HepG2 (cell line): ENCODE measurements around the gene RPTOR. TPM values are rescaled to one million over a fixed set of nuclear protein-coding genes. Genes with fewer than 3 reads are reported as not detected.

Experiments
- ATAC-seq: fragments of 200-7000 bp; cut with Tn5 transposase; 3 replicates; pipeline ENCODE4 v1.9.1; 2020; ENCODE audit warnings: mild to moderate bottlenecking, moderate library complexity
- BruUV-seq: library from RNA; stranded (reverse); fragments of 400-500 nt; replicated peaks from 2 replicates; lab custom pipeline; 2021; lab: Mats Ljungman, UMichigan
- CTCF ChIA-PET: fragments of 300-600 bp; formaldehyde crosslinking; extraction: SDS; loops from one replicate; lab custom pipeline; 2021; ENCODE audit warnings: low total read pairs, inconsistent platforms, low intra/inter-chr PET ratio; lab: Yijun Ruan, JAX
- POLR2A ChIA-PET: fragments of 350-600 bp; sonication (Branson Sonifier 250); formaldehyde crosslinking; loops from one replicate; lab custom pipeline; 2020; ENCODE audit warnings: antibody characterized with exemption, inconsistent platforms; lab: Yijun Ruan, JAX
- DNase-seq: peaks from one replicate; pipeline ENCODE4 v3.0.0-alpha.2; 2015; ENCODE audit warnings: low spot score
- FAIRE-seq: peaks from 3 replicates; lab custom pipeline; 2011; peaks lifted over from hg19 to GRCh38; lab: Jason Lieb, UNC
- H2AFZ ChIP-seq: one replicate; pipeline ENCODE4 v1.6.1; 2011; ENCODE audit warnings: low read length, inconsistent platforms
- H3K27ac ChIP-seq: fragments of 300-600 bp; 3 replicates; pipeline ENCODE4 v1.8.0; 2011; ENCODE audit warnings: mixed run types, mild to moderate bottlenecking, mixed read lengths, low read length, inconsistent platforms; ENCODE audit not compliant: insufficient read depth; ENCODE audit errors: extremely low read length
- H3K27me3 ChIP-seq, 2 experiments: fragments of 200-600 bp in 1 of 2; 2 replicates in 1 of 2; 3 replicates in 1 of 2; pipeline versions ENCODE4 v1.6.0 to v1.8.0; 2011; ENCODE audit warnings: low read length in 2 of 2, mild to moderate bottlenecking in 2 of 2, moderate library complexity in 2 of 2, inconsistent platforms in 1 of 2; ENCODE audit not compliant: insufficient read depth in 2 of 2, control insufficient read depth in 1 of 2
- H3K36me3 ChIP-seq, 2 experiments: fragments of 200-600 bp in 1 of 2; replicated peaks in 1 of 2; 2 replicates in 1 of 2; 3 replicates in 1 of 2; pipeline versions ENCODE4 v1.5.1 to v1.8.0; 2011; ENCODE audit warnings: low read length in 2 of 2, inconsistent platforms in 1 of 2; ENCODE audit not compliant: insufficient read depth in 2 of 2, control insufficient read depth in 1 of 2
- H3K4me1 ChIP-seq: 2 replicates; pipeline ENCODE4 v1.5.1; 2012; ENCODE audit warnings: low read length, inconsistent platforms; ENCODE audit not compliant: insufficient read depth
- H3K4me2 ChIP-seq: 2 replicates; pipeline ENCODE4 v1.6.0; 2011; ENCODE audit warnings: low read depth, low read length, inconsistent platforms
- H3K4me3 ChIP-seq, 3 experiments: fragments of 200-600 bp in 1 of 3; sonication (generic), shearing (Covaris generic) in 1 of 3; replicated peaks in 1 of 3; 2 replicates each; pipeline ENCODE4 v1.5.1; 2011 to 2016; ENCODE audit warnings: low read length in 3 of 3, inconsistent platforms in 2 of 3, low read depth in 2 of 3, mild to moderate bottlenecking in 2 of 3, control low read depth in 1 of 3, mixed read lengths in 1 of 3; ENCODE audit not compliant: insufficient read depth in 1 of 3
- H3K79me2 ChIP-seq: one replicate; pipeline ENCODE4 v1.6.1; 2011; ENCODE audit warnings: low read length, inconsistent platforms; ENCODE audit not compliant: insufficient read depth
- H3K9ac ChIP-seq: 2 replicates; pipeline ENCODE4 v1.6.0; 2011; ENCODE audit warnings: mild to moderate bottlenecking, low read depth, low read length, inconsistent platforms; ENCODE audit not compliant: insufficient read depth
- H3K9me3 ChIP-seq: 2 replicates; pipeline ENCODE4 v1.5.1; 2012; ENCODE audit warnings: mild to moderate bottlenecking, low read length
- H4K20me1 ChIP-seq: 2 replicates; pipeline ENCODE4 v1.6.0; 2011; ENCODE audit warnings: inconsistent platforms, mild to moderate bottlenecking, low read length, moderate library complexity; ENCODE audit not compliant: insufficient read depth
- BCL6 ChIP-seq: IDR thresholded peaks from 2 replicates; pipeline ENCODE4 v1.6.1; 2016; ENCODE audit warnings: missing genetic modification reagents, missing compliant biosample characterization
- BCLAF1 ChIP-seq: fragments of 450-650 bp; IDR thresholded peaks from 2 replicates; pipeline ENCODE4 v1.6.1; 2017; ENCODE audit warnings: mild to moderate bottlenecking
- EEA1 ChIP-seq: sonication (generic); formaldehyde crosslinking; IDR thresholded peaks from 2 replicates; pipeline ENCODE4 v1.5.1; 2020; ENCODE audit warnings: mild to moderate bottlenecking, missing genetic modification reagents, borderline replicate concordance
- FOXO4 ChIP-seq: sonication (generic); formaldehyde crosslinking; conservative IDR thresholded peaks from 2 replicates; pipeline ENCODE4 v1.8.1; 2023; ENCODE audit warnings: missing genetic modification reagents
- RBM22 ChIP-seq: fragments of 200-400 bp; formaldehyde crosslinking; optimal IDR thresholded peaks from 2 replicates; pipeline ENCODE3; 2017; ENCODE audit warnings: mild to moderate bottlenecking, low read length, moderate library complexity
- TP53 ChIP-seq: sonication (generic); formaldehyde crosslinking; conservative IDR thresholded peaks from 2 replicates; pipeline ENCODE4 v1.4.0; 2020; ENCODE audit warnings: missing genetic modification reagents
- ZNF280D ChIP-seq: sonication (generic); formaldehyde crosslinking; IDR thresholded peaks from 2 replicates; pipeline ENCODE4 v1.5.1; 2020; ENCODE audit warnings: mild to moderate bottlenecking, missing genetic modification reagents
- ZNF296 ChIP-seq: sonication (generic); formaldehyde crosslinking; conservative IDR thresholded peaks from 2 replicates; pipeline ENCODE4 v1.5.0; 2020; ENCODE audit warnings: mild to moderate bottlenecking, missing genetic modification reagents
- ZNF367 ChIP-seq: sonication (generic); formaldehyde crosslinking; IDR thresholded peaks from 2 replicates; pipeline ENCODE4 v1.4.0; 2020; ENCODE audit warnings: missing genetic modification reagents, borderline replicate concordance
- ZNF563 ChIP-seq: sonication (generic); formaldehyde crosslinking; IDR thresholded peaks from 2 replicates; pipeline ENCODE4 v1.8.0; 2022; ENCODE audit warnings: mild to moderate bottlenecking, moderate library complexity, missing genetic modification reagents
- WGBS: methylation state at CpG from one replicate; pipeline ENCODE4 v1.1.6; 2017; ENCODE audit warnings: low lambda C conversion rate; 5-methylcytosine and 5-hydroxymethylcytosine counted together
- in situ Hi-C: cut with HindIII; loops from 2 replicates; pipeline ENCODE4 v1.10.0; 2017; ENCODE audit warnings: low pct_unique_long_range_greater_than_20kb; ENCODE audit not compliant: extremely low pct_ligation_motif_present
- intact Hi-C: fragments of 100-400 bp; cut with micrococcal nuclease; formaldehyde crosslinking; loops from one replicate; pipeline ENCODE4 v1.10.0; 2022; ENCODE audit not compliant: unreplicated experiment
- polyA plus RNA-seq, 8 experiments: library from polyadenylated mRNA; depleted of rRNA in 3 of 8; stranded (reverse) in 7 of 8; unstranded in 1 of 8; fragments of >200 nt; fragmentation: Illumina TruSeq in 4 of 8; extraction: Trizol in 4 of 8; gene quantifications; 2 replicates each; pipeline versions ENCODE4 v1.2.1 to v1.2.3, GENCODE V29; 2011 to 2016; ENCODE audit warnings: low read depth in 4 of 8, missing spikeins in 1 of 8, mixed read lengths in 1 of 8; ENCODE audit not compliant: insufficient read depth in 1 of 8
- total RNA-seq, 5 experiments: library from RNA; depleted of rRNA; stranded (reverse); fragments of >200 nt; fragmentation: Illumina TruSeq; extraction: Trizol; gene quantifications; 2 replicates each; pipeline ENCODE4 v1.2.3, GENCODE V29; 2016; ENCODE audit warnings: low read depth in 1 of 5

Gene RPTOR
- total and polyA plus RNA-seq, 2 of the 13 experiments (the other 11 are each of a cell fraction or from before 2014, with no cell fraction given), result 6.6 to 25.3 TPM

- no peak for FAIRE-seq
- BruUV-seq, result TSS peak; percentile 24
- Histone ChIP-seq H3K9ac (no peak overlapping the region), H4K20me1 (peaks cover 3% of the 10 kb centered on the region; the same call in 1 of the 2 replicates), H3K79me2 (no peaks in the 10 kb centered on the region), H3K4me1 (peaks cover 7% of the 10 kb centered on the region), H3K27ac (no peak overlapping the region), H3K27me3 (no peaks in the 10 kb centered on the region), H3K9me3 (no peaks in the 10 kb centered on the region), H3K36me3 (peaks cover 19 to 49% of the 10 kb centered on the region in 2 experiments; a peak in 4 of 5 replicates), H2AFZ (no peak overlapping the region), H3K4me2 (no peak overlapping the region), H3K4me3 (no peak overlapping the region)
- ChIA-PET CTCF (no interaction called here), POLR2A (no interaction called here)
- 98% methylated on average over 21 of the region's 21 CpGs for WGBS
- no peak for ATAC-seq
- no peak for DNase-seq
- in situ Hi-C loops (no loop called here), intact Hi-C loops (no loop called here)
- peak; percentile 53 for TF ChIP-seq RBM22
- TF ChIP-seq ZNF280D (CRISPR knock-in tag), result no peak
- TF ChIP-seq BCL6 (CRISPR knock-in tag), result no peak
Observed at GRCh38 chr17:80848449-80849102, 303.9 kb downstream of the RPTOR start.

GRCh38 chr17:80849119-80849518 lies 304.5 kb downstream of the RPTOR start:
- POLR2A ChIA-PET, result no interaction called here
- no peak overlapping the region for H3K4me2 ChIP-seq
- H3K36me3 ChIP-seq, result peaks cover 19 to 49% of the 10 kb centered on the region in 2 experiments; a peak in 4 of 5 replicates
- H4K20me1 ChIP-seq, result no peaks in the 10 kb centered on the region
- DNase-seq, result no peak
- no peak overlapping the region for H3K4me3 ChIP-seq
- intact Hi-C loops, result no loop called here
- H3K27me3 ChIP-seq, result no peaks in the 10 kb centered on the region
- no peak overlapping the region for H2AFZ ChIP-seq
- 97% methylated on average over 12 of the region's 12 CpGs for WGBS
- no peaks in the 10 kb centered on the region for H3K9me3 ChIP-seq
- BruUV-seq, result no TSS peak
- no peak for ATAC-seq
- H3K9ac ChIP-seq, result no peak overlapping the region
- H3K4me1 ChIP-seq, result peaks cover 1% of the 10 kb centered on the region
- FAIRE-seq, result no peak
- CTCF ChIA-PET, result no interaction called here
- H3K27ac ChIP-seq, result no peak overlapping the region
- in situ Hi-C loops, result no loop called here
- H3K79me2 ChIP-seq, result no peaks in the 10 kb centered on the region
- no peak for TF ChIP-seq EEA1 (CRISPR knock-in tag)
- TF ChIP-seq ZNF563 (CRISPR knock-in tag), result no peak
- no peak for TF ChIP-seq FOXO4
- no peak for TF ChIP-seq ZNF367 (CRISPR knock-in tag)
- no peak for TF ChIP-seq TP53 (CRISPR knock-in tag)
- TF ChIP-seq BCLAF1, result no peak
- no peak for TF ChIP-seq ZNF296 (CRISPR knock-in tag)
